Muscle layer of duodenum (tissue), 2 donors: ENCODE results near the gene DNM3.

Experiments
- H3K27ac ChIP-seq: one replicate; pipeline ENCODE4 v1.7.0; 2013; ENCODE audit warnings: mild to moderate bottlenecking, low read length
- H3K27me3 ChIP-seq: one replicate; pipeline ENCODE4 v1.7.0; 2013; ENCODE audit warnings: low read depth, mild to moderate bottlenecking, control low read depth, low read length
- H3K36me3 ChIP-seq, 2 donors: one replicate each; pipeline ENCODE4 v1.7.0; 2013; ENCODE audit warnings: low read length in 2 of 2, control low read depth in 1 of 2, mild to moderate bottlenecking in 1 of 2; ENCODE audit not compliant: insufficient read depth in 2 of 2, control insufficient read depth in 1 of 2
- H3K4me1 ChIP-seq, 2 donors: one replicate each; pipeline ENCODE4 v1.7.0; 2013; ENCODE audit warnings: low read length in 2 of 2, mild to moderate bottlenecking in 2 of 2, control low read depth in 1 of 2, moderate library complexity in 1 of 2; ENCODE audit not compliant: insufficient read depth in 2 of 2, control insufficient read depth in 1 of 2
- H3K4me3 ChIP-seq, 2 donors: one replicate each; pipeline ENCODE4 v1.7.0; 2013; ENCODE audit warnings: low read length in 2 of 2, low read depth in 1 of 2, mild to moderate bottlenecking in 1 of 2
- H3K9me3 ChIP-seq, 2 donors: one replicate each; pipeline ENCODE4 v1.7.0; 2013; ENCODE audit warnings: low read length in 2 of 2, control low read depth in 1 of 2, mild to moderate bottlenecking in 1 of 2; ENCODE audit not compliant: control insufficient read depth in 1 of 2
- donor health status: healthy.

The DNM3 gene

GRCh38 chr1:172375211-172375631 lies 533.9 kb downstream of the DNM3 start:
- no peaks in the 10 kb centered on the region for H3K9me3 ChIP-seq
- no peak overlapping the region for H3K27ac ChIP-seq
- H3K4me3 ChIP-seq, result no peak overlapping the region
- H3K4me1 ChIP-seq, result no peaks in the 10 kb centered on the region
- H3K27me3 ChIP-seq, result no peaks in the 10 kb centered on the region
- no peaks in the 10 kb centered on the region for H3K36me3 ChIP-seq

DNA sequence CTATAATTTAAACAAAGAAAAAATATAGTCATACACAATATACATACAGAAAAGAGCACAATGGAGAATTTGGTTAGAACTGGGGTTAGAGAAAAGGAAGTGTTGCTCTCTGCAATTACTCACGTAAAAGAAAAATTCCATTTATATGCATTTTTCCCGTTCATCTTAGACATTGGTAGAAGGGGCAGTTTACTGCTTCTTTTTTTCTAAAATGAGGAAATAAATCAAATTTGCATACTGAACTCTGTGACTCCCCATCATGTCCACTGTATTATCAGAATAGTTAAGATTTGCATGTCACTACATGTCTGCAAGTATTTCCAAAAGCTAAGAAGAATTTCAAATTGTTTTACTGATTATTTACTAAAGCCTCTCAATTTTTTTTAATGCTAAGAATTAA lies 535.1 kb downstream of the DNM3 start:
- Histone ChIP-seq H3K27ac (no peak overlapping the region), H3K4me1 (peaks cover 0 to 4% of the 10 kb centered on the region in 2 donors), H3K27me3 (no peaks in the 10 kb centered on the region), H3K36me3 (no peaks in the 10 kb centered on the region), H3K9me3 (no peaks in the 10 kb centered on the region), H3K4me3 (no peak overlapping the region)

DNA sequence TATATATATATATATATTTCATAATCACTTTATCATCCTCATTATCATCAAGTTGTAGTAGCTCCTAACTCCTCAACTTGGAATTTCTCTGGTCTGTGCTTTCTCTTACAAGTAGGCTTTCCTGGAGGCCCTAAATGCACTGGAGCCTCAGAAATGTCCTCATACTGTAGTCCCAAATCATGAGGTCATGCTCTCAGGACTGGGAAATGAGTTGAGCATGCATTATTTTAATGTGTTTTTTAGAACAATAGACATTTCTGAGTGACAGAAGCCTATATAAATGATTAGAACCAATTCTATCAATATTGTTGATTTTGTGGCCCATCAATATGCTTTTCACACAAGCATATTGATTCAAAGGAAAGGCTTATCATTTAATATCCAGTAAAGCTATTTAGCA lies 536.3 kb downstream of the DNM3 start:
- no peaks in the 10 kb centered on the region for H3K36me3 ChIP-seq
- H3K9me3 ChIP-seq, result no peaks in the 10 kb centered on the region
- H3K4me3 ChIP-seq, result no peak overlapping the region
- no peaks in the 10 kb centered on the region for H3K27me3 ChIP-seq
- H3K4me1 ChIP-seq, result peaks cover 0 to 4% of the 10 kb centered on the region in 2 donors
- H3K27ac ChIP-seq, result no peak overlapping the region

DNA sequence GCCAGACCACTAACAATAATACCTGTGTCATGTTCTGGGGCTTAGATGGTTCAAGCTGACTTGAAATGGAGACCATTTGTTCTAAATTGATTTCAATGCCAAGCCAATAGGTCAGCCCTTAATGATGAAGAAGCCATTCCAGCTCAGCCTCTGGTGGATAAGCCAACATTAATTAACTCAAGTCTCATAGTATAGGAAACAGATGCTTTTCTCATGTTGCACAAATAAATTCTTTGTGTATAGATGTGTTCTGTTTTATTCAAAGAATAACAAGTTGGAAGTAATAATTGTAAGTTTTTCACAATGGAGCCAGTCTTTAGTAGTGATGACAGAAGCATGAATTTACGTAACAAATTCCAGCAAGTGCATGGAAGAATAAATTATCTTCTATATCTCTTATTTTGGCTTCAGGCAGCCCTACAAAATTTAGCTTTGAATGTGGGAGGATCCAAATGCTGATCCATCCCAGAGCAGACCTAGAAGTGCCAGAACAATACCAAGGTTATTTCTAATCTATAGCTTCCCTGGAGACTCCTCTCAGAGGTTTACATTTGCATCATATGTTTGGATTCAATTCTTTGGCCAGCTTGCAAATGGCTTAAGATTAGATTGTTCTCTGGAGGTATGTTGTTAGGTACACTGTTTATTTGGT lies 536.9 kb downstream of the DNM3 start:
- no peaks in the 10 kb centered on the region for H3K9me3 ChIP-seq
- H3K27ac ChIP-seq, result no peak overlapping the region
- peaks cover 0 to 4% of the 10 kb centered on the region in 2 donors for H3K4me1 ChIP-seq
- no peak overlapping the region for H3K4me3 ChIP-seq
- no peaks in the 10 kb centered on the region for H3K27me3 ChIP-seq
- H3K36me3 ChIP-seq, result no peaks in the 10 kb centered on the region

DNA sequence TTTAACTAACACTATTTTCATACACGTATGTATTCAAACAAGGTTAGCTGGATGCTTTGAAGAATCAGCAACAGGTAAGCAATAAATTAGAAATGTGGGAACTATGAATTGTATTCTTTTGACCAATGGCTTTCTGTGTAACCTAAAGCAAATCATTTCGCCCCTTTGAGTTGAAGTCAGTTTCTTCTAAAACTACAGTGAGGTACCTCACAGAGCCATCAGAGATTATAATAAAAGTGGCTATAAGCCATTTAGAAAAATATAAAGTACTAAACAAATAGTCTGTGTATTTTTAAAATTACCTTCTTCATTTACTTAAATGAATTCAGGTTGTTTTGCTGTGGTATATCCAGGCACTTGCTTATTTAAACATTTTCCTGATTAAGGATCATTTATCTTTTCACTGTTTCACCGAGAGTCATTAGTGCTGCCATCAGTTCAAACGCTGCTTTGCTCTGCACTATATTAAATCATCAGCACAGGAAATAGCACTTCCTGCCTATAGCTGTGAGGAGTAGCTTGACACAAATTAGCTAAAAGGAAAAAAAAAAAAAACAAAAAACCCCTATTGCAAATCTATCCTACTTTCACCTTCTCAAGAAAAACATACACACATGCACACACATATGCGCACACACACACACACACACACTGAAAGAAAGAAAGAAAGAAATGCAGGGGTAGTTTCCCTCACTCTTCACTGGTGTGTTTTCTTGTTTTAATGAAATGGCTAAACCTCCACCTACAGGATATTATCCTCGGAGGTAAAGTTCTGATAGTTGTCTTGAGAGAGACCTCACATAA lies 539.3 kb downstream of the DNM3 start:
- H3K27me3 ChIP-seq, result no peaks in the 10 kb centered on the region
- H3K27ac ChIP-seq, result no peak overlapping the region
- H3K4me3 ChIP-seq, result no peak overlapping the region

DNA sequence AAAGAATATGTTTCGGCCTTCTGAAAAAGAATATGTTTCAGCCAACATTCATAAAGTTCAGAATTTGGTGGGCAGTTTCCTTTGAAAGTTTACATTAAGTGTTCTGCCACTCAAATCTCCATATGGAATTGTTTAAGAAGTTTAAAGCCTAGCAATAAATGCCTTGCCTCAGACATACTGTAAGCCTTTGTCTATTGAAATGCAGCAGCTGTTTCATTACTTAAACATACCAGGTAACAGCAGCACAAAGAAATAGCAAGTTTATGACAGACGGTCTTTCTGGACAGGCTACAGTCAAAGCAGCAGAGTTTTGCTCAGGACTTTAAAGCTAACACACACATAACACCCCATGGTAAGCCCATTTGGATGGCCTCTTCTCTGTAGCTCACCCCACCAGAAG lies 540.6 kb downstream of the DNM3 start:
- Histone ChIP-seq H3K4me3 (no peak overlapping the region), H3K4me1 (peaks cover 0 to 9% of the 10 kb centered on the region in 2 donors), H3K27me3 (no peaks in the 10 kb centered on the region), H3K36me3 (no peaks in the 10 kb centered on the region), H3K9me3 (no peaks in the 10 kb centered on the region), H3K27ac (no peak overlapping the region)

More for the DNA sequence above, 539.3 kb downstream of the DNM3 start:
- Histone ChIP-seq H3K9me3 (no peaks in the 10 kb centered on the region), H3K36me3 (no peaks in the 10 kb centered on the region), H3K4me1 (peaks cover 0 to 9% of the 10 kb centered on the region in 2 donors)

DNA sequence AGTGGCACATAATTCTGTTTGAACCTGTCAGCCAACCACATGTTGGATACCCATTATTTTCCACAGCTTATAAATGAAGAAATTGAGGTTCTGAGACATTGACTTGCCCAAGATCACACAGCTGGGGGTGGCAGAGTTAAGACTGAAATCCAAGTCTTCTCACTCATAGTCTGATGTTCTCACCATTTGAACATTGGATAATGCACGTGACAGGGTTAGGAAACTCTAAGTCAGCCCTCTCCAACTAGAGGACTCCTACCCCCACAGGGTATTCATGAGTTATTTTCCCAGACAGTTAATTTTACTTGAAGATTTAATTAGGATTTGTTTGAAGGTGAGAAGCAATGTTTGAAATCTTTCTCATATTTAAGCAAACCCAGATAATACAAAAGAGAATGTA lies 541.1 kb downstream of the DNM3 start:
- Histone ChIP-seq H3K4me3 (no peak overlapping the region), H3K36me3 (no peaks in the 10 kb centered on the region), H3K4me1 (peaks cover 0 to 9% of the 10 kb centered on the region in 2 donors), H3K27ac (no peak overlapping the region), H3K27me3 (no peaks in the 10 kb centered on the region), H3K9me3 (no peaks in the 10 kb centered on the region)

GRCh38 chr1:172382990-172383389 lies 541.7 kb downstream of the DNM3 start:
- Histone ChIP-seq H3K4me1 (peaks cover 0 to 9% of the 10 kb centered on the region in 2 donors), H3K36me3 (no peaks in the 10 kb centered on the region), H3K4me3 (no peak overlapping the region), H3K9me3 (no peaks in the 10 kb centered on the region), H3K27ac (peak overlapping the region; percentile 6), H3K27me3 (no peaks in the 10 kb centered on the region)

GRCh38 chr1:172383536-172383935 lies 542.2 kb downstream of the DNM3 start:
- peak overlapping the region; percentile 6 for H3K27ac ChIP-seq
- H3K27me3 ChIP-seq, result no peaks in the 10 kb centered on the region
- no peak overlapping the region for H3K4me3 ChIP-seq
- H3K36me3 ChIP-seq, result no peaks in the 10 kb centered on the region
- H3K9me3 ChIP-seq, result no peaks in the 10 kb centered on the region
- H3K4me1 ChIP-seq, result peaks cover 0 to 9% of the 10 kb centered on the region in 2 donors

DNA sequence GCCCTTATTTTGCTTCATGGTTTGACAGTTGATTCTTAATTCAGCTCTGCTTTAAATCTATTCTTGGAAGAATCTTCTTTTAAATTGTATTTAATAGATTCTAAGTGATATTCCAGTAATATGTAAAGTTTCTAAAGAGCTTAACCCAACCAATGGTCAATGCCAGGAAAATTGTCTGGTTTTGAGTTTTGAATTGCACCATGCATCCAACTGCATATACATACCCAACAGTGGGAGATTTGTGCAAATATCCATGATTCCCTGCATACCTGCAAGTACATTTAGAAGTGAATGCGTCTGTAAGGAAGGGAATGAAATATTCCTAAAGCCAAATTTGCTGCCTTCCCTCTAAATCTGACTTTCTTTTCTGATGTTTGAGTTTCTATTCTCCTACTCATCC lies 543.4 kb downstream of the DNM3 start:
- Histone ChIP-seq H3K36me3 (no peaks in the 10 kb centered on the region), H3K27me3 (no peaks in the 10 kb centered on the region), H3K4me1 (peaks cover 0 to 9% of the 10 kb centered on the region in 2 donors), H3K9me3 (no peaks in the 10 kb centered on the region), H3K27ac (no peak overlapping the region), H3K4me3 (no peak overlapping the region)

- H3K9me3 ChIP-seq, result no peaks in the 10 kb centered on the region
- no peaks in the 10 kb centered on the region for H3K27me3 ChIP-seq
- H3K4me3 ChIP-seq, result no peak overlapping the region
- H3K4me1 ChIP-seq, result peaks cover 0 to 14% of the 10 kb centered on the region in 2 donors
- H3K27ac ChIP-seq, result no peak overlapping the region
- H3K36me3 ChIP-seq, result no peaks in the 10 kb centered on the region
Observed at GRCh38 chr1:172386046-172386445, 544.7 kb downstream of the DNM3 start.
